HG02973 (cell line): ENCODE measurements around the gene ABCC3.

ENCODE experiments used
- ATAC-seq: cut with Tn5 transposase; IDR thresholded peaks from one replicate; pipeline ENCODE4 v1.9.1; 2021; ENCODE audit warnings: moderate library complexity; ENCODE audit not compliant: unreplicated experiment

ABCC3 gene

GRCh38 chr17:50642722-50643656, 8.3 kb downstream of the ABCC3 start:
- ATAC-seq: no peak

- ATAC-seq: no peak
Measured at GRCh38 chr17:50645748-50646682, 11.3 kb downstream of the ABCC3 start.

- no peak for ATAC-seq
Measured at GRCh38 chr17:50647187-50647586, 12.5 kb downstream of the ABCC3 start.

- ATAC-seq: no peak
Measured at GRCh38 chr17:50649042-50649908, 14.6 kb downstream of the ABCC3 start.

GRCh38 chr17:50651661-50652060, 17.0 kb downstream of the ABCC3 start:
- no peak for ATAC-seq

- ATAC-seq: no peak
Measured at GRCh38 chr17:50653738-50654137, 19.1 kb downstream of the ABCC3 start.

- no peak for ATAC-seq
Measured at GRCh38 chr17:50656509-50656908, 21.8 kb downstream of the ABCC3 start.

- no peak for ATAC-seq
Measured at GRCh38 chr17:50657054-50657453, 22.4 kb downstream of the ABCC3 start.

- ATAC-seq: no peak
Measured at GRCh38 chr17:50657627-50658026, 22.9 kb downstream of the ABCC3 start.

- ATAC-seq: no peak
Measured at GRCh38 chr17:50658616-50659015, 23.9 kb downstream of the ABCC3 start.

GRCh38 chr17:50659179-50659578, 24.5 kb downstream of the ABCC3 start:
- no peak for ATAC-seq

- ATAC-seq: no peak
Measured at GRCh38 chr17:50660042-50660886, 25.6 kb downstream of the ABCC3 start.

- no peak for ATAC-seq
Measured at GRCh38 chr17:50660887-50661345, 26.2 kb downstream of the ABCC3 start.

- ATAC-seq: no peak
Measured at GRCh38 chr17:50661348-50661747, 26.7 kb downstream of the ABCC3 start.

GRCh38 chr17:50661795-50662391, 27.2 kb downstream of the ABCC3 start:
- ATAC-seq: no peak

- no peak for ATAC-seq
Measured at GRCh38 chr17:50662632-50663225, 28.0 kb downstream of the ABCC3 start.

- no peak for ATAC-seq
Measured at GRCh38 chr17:50663812-50664374, 29.2 kb downstream of the ABCC3 start.

- ATAC-seq: no peak
Measured at GRCh38 chr17:50664788-50665458, 30.2 kb downstream of the ABCC3 start.
